ENCODE measurements around the gene PPP1R14D.

PPP1R14D gene

DNA sequence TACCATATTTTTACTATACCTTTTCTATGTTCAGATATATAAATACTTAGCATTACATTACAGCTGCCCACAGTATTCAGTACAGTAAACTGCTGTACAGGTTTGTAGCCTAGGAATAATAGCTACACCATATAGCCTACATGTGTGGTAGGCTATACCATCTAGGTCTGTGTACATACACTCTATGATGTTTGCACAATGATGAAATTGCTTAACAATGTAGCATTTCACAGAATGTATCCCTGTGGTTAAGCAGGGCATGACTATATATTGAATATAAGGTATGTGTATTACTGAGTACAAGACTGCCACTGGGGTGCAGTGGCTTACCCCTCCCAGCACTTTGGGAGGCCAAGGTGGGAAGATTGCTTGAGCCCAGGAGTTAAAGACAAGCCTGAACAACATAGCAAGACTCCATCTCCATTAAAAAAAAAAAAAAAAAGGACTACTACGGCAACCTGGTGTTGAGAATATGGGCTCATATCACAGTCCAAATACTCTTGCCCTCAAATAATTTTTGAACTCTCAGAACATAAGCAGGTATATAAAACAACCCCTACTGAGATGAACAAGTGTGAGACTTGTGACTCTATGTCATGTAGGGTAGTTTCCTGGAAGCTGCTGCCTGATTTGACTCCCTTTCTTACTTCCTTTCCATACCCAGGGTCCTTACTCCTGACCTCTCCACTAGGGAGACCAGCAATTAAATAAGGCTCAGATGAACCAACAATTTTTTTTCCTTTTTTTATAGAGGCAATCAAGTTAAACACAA is 4.8 kb downstream of the PPP1R14D start:
- no peak for DNase-seq (ENCODE audit: low read depth in 3 of 3, low spot score in 1 of 3)

DNA sequence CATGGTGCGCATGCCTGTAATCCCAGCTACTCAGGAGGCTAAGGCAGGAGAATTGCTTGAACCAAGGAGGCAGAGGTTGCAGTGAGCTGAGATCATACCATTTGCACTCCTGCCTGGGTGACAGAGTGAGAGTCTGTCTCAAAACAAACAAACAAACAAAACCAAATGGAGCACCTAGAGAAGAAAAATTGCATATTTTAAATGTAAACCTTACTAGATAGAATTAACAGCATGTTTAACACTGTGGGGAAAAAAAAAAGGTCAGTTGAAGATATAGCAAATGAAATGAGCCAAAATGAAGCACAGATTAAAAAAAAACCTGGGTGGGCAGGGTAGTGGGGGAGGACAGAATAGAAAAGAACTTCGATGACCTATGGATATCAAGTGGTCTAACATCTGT is 7.3 kb downstream of the PPP1R14D start:
- DNase-seq (ENCODE audit: low read depth in 3 of 3, low spot score in 1 of 3) = no peak

DNA sequence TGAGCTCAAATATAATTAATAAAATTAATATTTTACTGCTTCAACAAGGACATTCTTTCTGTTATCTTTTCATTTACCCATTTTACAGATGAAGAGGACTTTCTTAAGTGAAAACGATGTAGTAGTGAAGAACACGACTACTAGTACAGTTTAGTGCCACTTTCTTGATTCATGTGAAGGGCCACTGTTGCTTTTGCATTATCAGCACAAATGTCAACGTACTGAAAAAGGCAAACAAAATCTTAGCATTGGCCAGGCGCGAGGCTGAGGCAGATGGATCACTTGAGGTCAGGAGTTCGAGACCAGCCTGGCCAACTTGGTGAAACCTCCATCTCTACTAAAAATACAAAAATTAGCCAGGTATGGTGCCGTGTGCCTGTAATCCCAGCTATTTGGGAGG is 9.5 kb downstream of the PPP1R14D start:
- no peak for DNase-seq (ENCODE audit: low read depth in 3 of 3, low spot score in 1 of 3)

DNA sequence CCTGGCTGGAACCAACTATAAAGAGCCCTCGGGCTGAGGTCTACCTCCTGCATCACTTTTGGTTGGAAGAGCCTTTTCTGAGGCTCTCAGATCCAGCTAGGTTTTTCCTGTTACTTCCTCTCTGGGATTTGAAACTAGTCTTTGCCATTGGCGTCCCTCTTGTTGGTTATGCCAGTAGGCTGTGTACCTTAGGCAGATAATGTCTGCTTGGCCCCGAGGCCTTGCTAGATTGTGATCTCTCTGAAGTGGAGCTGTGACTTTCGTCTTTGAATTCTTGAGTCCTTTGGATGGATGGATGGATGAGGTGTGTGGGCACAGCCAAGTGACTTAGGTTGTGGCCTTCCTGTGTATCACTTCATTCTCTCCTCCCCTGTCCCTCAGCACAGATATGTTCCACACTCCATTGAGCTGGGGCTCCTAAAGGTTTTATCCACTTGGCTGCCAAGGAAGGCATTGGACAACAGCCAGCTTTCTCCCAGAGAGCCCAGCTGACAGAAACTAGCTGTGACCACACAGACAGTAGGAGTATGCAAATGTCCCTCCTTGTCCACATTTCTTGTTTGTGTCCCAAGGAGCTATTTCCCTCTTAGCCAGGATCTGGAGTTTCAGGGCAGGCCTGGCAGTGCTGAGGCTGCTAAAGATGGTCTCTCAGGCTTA is 13.3 kb downstream of the PPP1R14D start:
- no peak for DNase-seq (ENCODE audit: low read depth in 3 of 3, low spot score in 1 of 3)

DNA sequence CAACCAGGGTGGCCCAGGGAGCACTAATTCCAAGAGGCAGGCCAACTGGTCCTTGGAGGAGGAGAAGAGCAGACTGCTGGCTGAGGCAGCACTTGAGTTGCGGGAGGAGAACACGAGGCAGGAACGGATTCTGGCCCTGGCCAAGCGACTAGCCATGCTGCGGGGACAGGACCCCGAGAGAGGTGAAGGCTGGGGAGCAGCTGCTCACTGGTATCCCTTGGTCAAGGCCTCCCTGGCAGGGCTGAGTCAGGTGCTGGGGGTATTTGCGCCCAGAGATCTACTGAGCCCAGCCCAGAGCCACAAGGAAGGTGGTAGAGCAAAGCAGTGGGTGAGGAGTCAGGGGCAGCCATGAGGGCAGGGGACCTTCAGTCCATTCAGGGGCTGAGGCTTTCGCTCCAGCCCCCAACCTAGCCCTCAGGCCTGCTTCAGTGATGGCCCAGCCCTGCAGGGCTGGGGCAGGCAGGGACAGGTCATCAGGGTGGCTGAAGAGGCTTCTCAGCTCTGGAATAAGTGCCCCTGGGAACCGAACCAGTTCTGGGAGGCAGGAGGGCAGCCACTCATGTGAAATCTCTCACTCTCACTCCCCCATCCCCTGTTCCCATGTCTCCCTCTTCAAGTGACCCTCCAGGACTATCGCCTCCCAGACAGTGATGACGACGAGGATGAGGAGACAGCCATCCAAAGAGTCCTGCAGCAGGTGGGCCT is 15.6 kb downstream of the PPP1R14D start:
- DNase-seq (ENCODE audit: low read depth in 3 of 3, low spot score in 1 of 3) = no peak

DNA sequence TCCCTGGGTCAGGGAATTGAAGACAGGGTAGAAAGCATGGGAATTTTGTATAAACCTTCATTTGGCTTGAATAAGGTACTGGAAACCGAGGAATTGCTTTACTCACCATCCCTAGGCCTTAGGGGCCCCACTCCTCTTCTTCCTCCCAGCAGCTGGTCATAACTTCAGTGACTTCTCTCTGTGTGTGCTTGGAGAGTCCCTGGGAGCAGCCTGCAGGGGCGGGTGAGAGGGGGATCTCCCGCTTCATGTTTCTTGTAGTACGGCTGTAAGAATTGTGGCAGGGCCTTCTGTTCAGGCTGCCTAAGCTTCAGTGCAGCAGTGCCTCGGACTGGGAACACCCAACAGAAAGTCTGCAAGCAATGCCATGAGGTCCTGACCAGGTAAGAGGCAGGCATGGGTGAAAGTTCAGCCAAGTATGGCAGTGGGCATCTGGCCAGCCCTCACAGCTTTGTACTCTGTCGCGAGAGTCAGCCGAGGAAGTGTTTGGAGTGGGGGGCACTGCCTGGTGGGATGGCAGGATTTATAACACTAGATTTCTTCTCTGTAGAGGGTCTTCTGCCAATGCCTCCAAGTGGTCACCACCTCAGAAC is 19.6 kb downstream of the PPP1R14D start:
- no peak for DNase-seq (ENCODE audit: low read depth in 3 of 3, low spot score in 1 of 3)

DNA sequence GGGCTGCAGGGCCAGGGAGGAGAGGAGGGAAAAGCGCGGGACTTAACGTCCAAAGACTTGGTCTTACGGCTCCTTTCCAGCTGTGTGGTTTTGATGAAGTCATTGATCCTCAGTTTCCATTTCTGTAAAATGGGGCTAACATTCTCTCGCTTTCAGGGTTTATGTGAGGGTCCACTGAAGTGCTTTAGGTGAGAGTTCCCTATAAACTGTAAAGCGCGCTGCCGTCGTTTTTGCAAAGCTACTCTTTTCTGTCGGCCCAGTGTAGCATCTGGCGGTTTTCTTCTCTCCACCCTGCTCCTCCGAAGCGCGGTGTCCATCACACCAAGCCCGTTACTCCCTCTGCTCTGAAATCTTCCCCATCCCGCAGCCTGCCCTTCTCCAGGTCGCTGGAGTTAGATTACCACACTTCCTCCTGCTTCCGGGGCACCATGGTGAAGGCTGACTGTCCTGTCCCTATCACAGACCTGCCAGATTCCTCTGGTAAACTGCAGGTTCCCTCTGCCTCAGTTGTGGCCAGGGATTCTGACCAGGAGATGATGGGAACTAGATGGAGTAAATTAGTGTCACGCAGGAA is 20.5 kb downstream of the PPP1R14D start:
- no peak for DNase-seq (ENCODE audit: low read depth in 3 of 3, low spot score in 1 of 3)

DNA sequence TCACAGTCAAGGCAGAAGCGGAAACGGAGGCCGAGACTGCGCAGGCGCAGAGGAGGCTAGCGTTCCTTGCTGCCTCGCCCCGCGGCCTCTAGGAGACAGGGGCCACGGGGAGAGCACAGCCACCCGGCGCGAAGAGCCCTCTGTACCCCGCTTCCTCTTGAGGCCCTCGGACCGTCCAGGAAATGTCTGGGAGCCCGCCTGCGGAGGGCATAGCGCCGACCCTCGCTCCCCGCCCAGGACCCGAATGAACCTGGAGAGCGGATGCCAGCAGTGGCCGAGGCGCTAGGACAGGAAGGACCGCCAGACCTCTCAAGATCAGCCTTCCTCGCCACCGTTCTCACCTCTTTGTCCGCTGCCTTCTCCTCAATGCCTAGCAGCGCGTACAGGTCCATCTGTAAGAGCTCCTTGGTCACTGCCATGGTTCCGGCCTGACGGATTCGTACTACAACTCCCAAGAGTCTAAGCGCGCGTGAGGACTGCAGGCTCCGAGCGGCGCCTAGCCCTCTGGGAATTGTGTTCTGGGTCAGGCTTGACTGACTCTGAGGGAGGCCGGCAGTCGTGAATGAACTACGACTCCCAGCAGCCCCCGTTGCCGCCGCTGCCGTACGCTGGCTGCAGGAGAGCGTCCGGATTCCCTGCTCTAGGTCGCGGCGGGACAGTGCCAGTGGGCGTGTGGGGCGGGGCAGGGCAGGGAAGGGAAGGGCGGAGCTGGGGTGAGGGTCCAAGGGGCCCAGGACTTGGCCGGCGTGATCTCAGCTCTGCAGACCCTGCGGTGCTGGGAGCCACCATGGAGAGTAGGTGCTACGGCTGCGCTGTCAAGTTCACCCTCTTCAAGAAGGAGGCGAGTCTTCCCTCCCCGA is 21.2 kb downstream of the PPP1R14D start, which contains the start of the genes DNAJC17 and ZFYVE19:
Gene DNAJC17, minus strand, starts transcription at position 446 of the 860 bp plus-strand sequence. Its CDS starts 27 bp downstream, at position 419.
Gene ZFYVE19, plus strand, starts transcription at position 62 of the 860 bp plus-strand sequence. Its CDS starts 501 bp downstream, at position 563.
- DNase-seq (ENCODE audit: low read depth in 3 of 3, low spot score in 1 of 3) = peak; percentile 83 to 93 (median 84)

DNA sequence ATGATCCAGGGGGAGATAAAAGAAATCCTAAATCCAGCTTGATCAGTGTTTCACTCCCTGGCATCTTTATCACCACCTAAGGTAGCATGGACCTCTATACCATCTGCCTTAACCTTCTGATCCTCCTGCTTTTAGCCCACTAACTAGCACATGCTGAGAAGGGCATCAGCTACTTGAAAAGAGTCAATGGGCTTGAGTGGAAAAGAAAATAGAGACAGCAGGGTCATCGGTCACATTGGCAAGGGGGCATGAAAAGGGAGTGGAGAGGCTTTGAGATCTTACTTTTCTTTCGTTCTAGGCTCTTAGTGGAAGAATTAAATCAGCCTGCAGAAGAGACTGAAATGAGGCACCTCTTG is 21.9 kb downstream of the PPP1R14D start:
- no peak for DNase-seq (ENCODE audit: low read depth in 3 of 3, low spot score in 1 of 3)

DNA sequence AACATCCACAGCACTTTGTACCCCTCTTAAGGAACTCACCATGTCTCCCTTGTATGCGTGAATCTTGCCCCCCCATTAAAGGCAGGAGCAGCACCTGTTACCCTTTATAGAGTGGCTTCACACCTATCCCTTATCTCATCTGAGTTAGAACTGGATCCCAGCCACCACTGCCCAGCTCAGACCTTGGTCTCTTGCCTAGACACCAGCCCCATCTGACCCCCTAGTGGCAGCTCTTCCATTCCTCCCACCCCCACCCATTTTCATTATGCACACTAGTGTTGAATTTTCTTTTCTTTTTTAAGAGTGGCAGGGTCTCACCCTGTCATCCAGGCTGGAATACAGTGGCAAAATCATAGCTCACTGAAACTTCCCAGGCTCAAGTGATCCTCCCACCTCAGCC is 24.8 kb downstream of the PPP1R14D start:
- DNase-seq (ENCODE audit: low read depth in 3 of 3, low spot score in 1 of 3) = no peak

DNA sequence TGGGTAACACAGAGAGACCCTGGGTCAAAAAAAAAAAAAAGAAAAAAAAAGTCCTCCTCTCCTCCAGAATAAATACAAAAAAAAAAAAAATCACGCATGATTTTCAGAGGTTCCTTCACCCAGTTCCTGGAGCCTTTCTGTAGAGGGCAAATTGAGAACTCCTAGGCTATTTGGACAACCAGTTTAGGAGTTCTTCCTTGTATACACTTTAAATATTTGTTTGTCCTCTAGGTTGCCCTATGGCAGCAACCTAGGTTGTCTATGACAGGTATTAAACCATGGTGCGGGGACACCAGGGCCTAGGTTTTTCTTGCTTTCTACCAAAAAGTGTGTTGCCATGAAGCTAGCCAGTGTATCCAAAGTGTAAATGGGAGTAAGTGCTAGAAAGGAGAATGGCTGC is 25.4 kb downstream of the PPP1R14D start:
- no peak for DNase-seq (ENCODE audit: low read depth in 3 of 3, low spot score in 1 of 3)

DNA sequence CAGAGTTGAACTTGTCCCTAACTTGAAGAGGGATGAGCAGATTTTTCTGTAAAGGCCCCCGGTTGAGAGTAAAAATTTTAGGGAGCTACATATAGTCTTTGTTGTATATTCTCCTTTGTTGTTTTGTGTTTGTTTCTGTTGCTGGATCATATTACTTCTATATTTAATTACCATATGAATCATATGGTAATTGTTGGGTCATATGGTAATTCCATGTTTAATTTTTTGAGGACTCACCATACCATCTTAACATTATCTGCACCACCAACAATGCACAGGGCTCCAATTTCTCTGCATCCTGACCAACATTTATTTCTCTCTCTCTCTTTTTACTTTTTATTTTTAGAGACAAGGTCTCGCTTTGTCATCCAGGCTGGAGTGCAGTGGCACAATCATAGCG is 29.0 kb downstream of the PPP1R14D start:
- no peak for DNase-seq (ENCODE audit: low read depth in 3 of 3, low spot score in 1 of 3)

DNA sequence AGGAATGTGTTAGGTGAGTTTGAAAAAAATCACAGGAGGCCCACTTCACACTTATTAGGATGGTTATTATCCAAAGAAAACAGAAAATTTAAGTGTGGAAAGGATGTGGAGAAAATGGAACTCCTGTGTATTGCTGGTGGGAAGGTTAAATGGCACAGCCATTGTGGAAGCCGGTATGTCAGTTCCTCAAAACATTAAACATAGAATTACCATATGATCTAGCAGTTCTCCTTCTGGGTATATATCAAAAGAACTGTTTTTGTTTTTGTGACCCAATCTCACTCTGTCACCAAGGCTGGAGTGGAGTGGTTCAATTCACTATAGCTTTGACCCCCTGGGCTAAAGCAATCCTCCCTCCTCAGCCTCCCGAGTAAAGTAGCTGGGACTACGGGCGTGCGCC is 32.0 kb downstream of the PPP1R14D start:
- no peak for DNase-seq (ENCODE audit: low read depth in 3 of 3, low spot score in 1 of 3)

DNA sequence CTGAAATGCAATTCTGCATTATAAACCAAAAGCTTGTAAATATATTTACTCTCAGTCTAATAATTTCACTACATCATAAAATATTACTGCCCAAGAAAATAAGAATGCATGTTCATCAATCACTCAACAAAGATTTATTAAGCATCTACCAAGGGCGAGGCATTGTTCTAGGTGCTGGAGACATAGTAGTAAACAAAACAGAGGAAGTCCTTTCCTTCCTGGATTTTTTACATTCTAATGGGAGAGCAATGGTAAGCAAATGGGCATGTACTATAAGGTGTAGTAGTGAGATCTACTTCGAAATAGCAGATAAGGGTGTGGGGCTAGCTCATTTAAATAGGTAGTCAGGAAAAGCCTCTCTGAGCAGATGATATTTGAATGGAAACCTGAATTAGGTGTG is 32.5 kb downstream of the PPP1R14D start:
- no peak for DNase-seq (ENCODE audit: low read depth in 3 of 3, low spot score in 1 of 3)

DNA sequence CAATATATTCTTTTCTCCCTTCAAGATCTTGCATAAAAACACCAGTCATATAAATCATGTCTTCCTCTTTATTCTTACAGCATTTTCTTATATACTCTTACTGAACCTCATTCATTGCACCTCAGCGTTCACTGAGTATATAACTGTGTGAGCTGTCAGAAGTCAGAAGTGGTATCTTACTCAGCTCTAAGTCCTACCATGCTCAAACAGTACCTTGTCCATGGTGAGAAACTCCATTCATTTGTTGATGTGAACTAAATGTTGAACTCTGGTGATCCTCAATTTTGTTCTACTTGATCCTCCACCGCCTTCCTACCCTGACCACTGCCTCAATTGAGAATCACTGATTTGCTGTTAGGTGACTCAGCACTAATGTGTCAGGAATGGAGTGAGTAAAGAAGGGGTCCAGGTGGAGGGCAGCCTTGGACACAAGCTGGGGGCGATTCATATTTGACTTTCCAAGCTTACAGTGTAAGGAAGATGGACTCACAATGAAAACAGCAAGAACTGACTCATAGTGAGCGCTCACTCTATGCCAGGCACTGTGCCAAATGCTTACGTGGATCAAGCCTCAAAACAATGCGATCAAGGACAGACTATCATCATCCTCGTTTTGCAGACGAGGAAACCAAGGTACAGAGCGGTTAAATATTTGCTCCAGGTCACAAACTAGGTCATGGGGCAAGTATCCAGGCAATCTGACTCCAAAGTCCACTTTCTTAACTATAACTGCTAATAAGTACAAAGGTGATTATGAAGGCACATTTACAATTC is 35.1 kb downstream of the PPP1R14D start:
- no peak for DNase-seq (ENCODE audit: low read depth in 3 of 3, low spot score in 1 of 3)

DNA sequence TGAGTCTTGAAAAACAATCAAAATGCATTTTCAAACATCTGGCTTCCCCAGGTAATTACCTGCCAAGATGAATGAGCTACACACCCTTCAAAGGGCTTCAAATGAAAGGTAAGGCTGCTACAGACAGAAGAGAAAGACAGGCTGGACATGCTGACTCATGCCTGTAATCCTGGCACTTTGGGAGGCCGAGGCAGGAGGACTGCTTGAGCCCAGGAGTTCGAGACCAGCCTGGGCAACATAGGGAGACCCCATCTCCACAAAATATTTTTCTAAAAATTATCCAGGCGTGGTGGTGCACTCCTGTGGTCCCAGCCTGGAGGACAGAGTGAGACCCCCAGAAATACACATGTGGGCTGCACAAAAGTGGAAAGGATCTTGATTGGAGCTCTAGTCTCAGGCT is 36.1 kb downstream of the PPP1R14D start:
- DNase-seq (ENCODE audit: low read depth in 3 of 3, low spot score in 1 of 3) = no peak

DNA sequence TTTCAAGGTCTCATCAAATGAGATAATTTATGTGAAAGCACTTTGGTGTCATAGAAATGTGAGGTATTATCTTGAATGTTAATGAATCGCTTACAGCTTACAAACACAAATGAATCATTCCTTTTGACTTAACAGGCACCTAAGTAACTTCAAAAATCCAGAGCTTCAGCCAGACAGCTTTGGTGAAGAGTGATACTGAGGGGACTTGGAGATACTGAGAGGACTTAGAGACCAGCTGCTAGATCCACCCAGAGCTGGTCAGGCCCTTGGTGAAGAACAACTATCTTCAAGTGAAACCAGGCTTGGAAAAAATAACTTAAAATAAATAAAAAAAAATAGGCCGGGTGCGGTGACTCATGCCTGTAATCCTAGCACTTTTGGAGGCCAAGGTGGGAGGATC is 37.8 kb downstream of the PPP1R14D start:
- no peak for DNase-seq (ENCODE audit: low read depth in 3 of 3, low spot score in 1 of 3)

DNA sequence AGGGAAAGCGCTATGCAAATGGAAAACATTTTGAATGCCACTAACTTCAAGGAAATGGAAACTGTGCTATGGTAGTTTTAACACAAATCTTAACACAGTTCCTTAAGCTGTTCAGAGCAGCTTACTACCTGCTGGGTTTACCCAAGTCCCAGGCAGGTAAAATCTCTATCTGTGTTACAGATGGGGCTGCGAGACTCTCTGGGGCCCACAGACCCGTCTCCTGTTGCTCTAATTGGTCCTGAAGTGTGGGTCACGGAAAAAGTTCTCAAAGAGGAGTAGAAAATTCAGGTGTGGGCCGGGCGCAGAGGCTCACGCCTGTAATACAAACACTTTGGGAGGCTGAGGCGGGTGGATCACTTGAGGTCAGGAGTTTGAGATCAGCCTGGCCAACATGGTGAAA is 38.5 kb downstream of the PPP1R14D start:
- DNase-seq (ENCODE audit: low read depth in 3 of 3, low spot score in 1 of 3) = no peak

DNA sequence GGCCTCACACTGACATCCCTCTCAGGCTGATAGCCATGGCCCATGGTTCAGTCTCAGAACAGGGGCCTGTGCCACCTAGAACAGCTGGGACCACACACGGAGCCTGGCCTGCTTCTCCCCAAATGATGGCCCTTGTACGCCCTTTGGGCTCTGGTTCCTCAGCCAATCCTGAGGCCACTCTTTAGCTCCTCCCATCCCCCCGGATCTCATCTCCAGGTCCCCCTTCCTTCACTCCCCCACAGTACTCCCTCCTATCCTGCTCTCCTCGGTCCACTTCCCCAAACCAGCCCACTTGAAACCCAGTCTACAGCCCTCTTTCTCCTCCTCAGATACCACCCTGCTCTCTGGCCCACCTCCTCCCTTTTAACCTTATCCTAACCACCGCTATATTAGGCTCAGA is 39.4 kb downstream of the PPP1R14D start:
- no peak for DNase-seq (ENCODE audit: low read depth in 3 of 3, low spot score in 1 of 3)

DNA sequence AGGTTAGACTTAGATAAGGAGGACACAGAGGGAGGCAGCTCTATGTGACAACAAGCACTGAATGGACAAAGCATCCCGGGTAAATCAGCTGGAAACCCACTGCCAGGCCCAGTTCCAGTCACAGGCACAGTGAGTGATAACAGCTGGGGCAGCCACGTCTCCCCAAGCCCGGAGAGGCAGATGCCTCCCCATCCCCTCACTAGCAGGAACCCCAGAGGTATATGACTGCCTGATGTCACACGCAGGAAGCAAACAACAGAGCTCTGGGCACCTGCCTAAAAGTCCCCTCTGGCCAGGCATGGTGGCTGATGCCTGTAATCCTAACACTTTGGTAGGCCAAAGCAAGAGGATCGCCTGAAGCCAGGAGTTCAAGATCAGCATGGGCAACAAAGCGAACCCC is 40.5 kb downstream of the PPP1R14D start:
- no peak for DNase-seq (ENCODE audit: low read depth in 3 of 3, low spot score in 1 of 3)

Data from stimulated activated CD4-positive, alpha-beta T cell treated with anti-CD3 and anti-CD28 coated beads, TNF-alpha, amount 100 ng/mL, for 1 hour (primary cell).